Hepatocyte (in vitro differentiated cells): ENCODE results near the gene AKAP13.

Source experiments
- EZH2 ChIP-seq: fragments of 200-600 bp; sonication (generic); IDR thresholded peaks from 2 replicates; pipeline ENCODE4 v1.6.1; 2016; ENCODE audit warnings: antibody characterized with exemption, mild to moderate bottlenecking, borderline replicate concordance
- TF ChIP-seq, protein P1 (sequence below): fragments of 200-600 bp; sonication (generic); IDR thresholded peaks from 2 replicates; pipeline ENCODE4 v1.5.1; 2016; ENCODE audit warnings: antibody characterized with exemption, mild to moderate bottlenecking; ENCODE audit not compliant: poor library complexity

DNA sequence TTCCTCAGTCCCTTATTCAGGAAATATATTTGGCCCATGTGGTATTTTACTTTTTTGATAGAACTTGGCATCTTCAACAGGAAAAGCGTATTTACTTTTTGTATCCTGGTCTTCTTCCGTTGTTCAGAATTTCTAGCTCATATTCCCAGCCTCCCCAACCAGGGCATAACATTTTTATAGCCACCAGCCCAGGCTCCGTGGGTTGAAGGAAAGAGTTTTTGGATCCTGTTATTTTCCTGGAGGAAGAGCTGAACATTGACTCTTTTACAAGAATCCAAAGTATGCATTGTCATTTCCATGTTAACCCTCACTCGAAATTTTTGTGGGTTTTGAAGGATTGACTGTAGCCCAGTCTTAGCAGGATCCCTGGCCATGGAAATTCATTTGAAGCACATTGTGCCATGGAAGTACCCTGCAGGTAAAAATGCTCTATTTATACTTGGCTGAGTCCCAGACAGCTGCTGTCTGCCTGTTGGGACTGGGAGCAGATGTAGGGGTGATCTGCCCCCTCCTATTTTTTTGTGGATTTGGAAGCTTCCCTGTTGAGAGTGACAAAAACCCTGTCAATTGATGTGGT lies 98.8 kb downstream of the AKAP13 start:
- TF ChIP-seq, protein P1, sequence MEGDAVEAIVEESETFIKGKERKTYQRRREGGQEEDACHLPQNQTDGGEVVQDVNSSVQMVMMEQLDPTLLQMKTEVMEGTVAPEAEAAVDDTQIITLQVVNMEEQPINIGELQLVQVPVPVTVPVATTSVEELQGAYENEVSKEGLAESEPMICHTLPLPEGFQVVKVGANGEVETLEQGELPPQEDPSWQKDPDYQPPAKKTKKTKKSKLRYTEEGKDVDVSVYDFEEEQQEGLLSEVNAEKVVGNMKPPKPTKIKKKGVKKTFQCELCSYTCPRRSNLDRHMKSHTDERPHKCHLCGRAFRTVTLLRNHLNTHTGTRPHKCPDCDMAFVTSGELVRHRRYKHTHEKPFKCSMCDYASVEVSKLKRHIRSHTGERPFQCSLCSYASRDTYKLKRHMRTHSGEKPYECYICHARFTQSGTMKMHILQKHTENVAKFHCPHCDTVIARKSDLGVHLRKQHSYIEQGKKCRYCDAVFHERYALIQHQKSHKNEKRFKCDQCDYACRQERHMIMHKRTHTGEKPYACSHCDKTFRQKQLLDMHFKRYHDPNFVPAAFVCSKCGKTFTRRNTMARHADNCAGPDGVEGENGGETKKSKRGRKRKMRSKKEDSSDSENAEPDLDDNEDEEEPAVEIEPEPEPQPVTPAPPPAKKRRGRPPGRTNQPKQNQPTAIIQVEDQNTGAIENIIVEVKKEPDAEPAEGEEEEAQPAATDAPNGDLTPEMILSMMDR: no peak
- TF ChIP-seq EZH2: no peak
